Measurements from ENCODE around the gene CELSR2.

CELSR2 gene

DNA sequence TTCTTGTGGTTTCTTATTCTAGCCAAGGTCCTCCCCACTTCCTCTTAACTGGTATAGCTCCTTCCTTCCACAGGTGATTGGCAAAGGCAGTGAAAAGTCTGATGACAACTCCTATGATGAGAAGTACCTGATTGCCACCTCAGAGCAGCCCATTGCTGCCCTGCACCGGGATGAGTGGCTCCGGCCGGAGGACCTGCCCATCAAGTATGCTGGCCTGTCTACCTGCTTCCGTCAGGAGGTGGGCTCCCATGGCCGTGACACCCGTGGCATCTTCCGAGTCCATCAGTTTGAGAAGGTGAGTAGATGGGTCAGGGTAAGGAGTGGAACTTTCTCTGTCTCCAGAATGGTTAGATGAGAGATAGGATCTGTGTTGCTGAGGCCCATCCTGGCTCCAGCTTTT, 14.2 kb upstream of the CELSR2 start:
- TF ChIP-seq POLR2AphosphoS5 (IDR thresholded peaks at IDR 0.05; ENCODE audit: low read depth, low read length) (no peak), TAF1 (IDR thresholded peaks at IDR 0.05; ENCODE audit: borderline replicate concordance, low read depth, low read length) (no peak), POLR2A (IDR thresholded peaks at IDR 0.05; ENCODE audit: low read depth, low read length) (no peak)
- FAIRE-seq, result no peak
- DNase-seq (ENCODE audit: insufficient read length), result no peak

DNA sequence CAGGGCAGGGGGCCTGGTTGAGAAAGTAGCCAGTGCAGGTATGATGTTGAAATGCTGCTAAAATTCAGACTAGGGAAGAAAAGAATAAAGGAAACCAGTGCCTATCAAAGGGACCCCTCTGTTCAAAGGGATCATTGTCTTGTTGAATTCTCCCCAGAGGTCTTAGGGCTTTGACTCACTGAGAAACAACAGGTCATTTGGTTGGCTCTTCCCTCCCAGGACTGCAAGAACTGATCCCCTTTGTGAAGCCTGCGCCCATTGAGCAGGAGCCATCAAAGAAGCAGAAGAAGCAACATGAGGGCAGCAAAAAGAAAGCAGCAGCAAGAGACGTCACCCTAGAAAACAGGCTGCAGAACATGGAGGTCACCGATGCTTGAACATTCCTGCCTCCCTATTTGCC, 11.8 kb upstream of the CELSR2 start:
- DNase-seq (ENCODE audit: insufficient read length) (no peak), FAIRE-seq (no peak)
- no peak for TF ChIP-seq POLR2AphosphoS5 (IDR thresholded peaks at IDR 0.05; ENCODE audit: low read depth, low read length)
- TF ChIP-seq POLR2A (IDR thresholded peaks at IDR 0.05; ENCODE audit: low read depth, low read length), result no peak
- TF ChIP-seq TAF1 (IDR thresholded peaks at IDR 0.05; ENCODE audit: borderline replicate concordance, low read depth, low read length), result no peak

DNA sequence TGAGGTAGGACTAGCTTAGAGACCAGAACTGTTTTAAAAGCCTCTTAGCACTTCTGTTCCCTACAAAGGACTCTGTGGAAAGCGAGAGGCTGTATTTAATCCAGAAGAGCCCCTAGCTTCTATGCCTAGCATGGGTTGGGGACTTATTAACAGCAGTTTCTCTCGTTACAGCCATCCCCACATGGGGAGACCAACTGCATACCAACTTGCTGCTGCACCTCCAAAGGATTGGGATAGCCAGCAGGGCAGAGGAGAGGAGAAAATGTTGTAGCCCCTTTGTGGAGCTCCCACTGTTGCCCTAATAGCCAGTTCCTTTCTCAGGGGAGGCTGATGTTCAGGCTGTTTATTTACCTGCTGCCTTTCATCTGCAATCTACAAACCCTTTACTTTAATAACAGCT, 11.0 kb upstream of the CELSR2 start:
- DNase-seq (ENCODE audit: insufficient read length) (no peak), FAIRE-seq (no peak)
- TF ChIP-seq POLR2A (IDR thresholded peaks at IDR 0.05; ENCODE audit: low read depth, low read length) (no peak), POLR2AphosphoS5 (IDR thresholded peaks at IDR 0.05; ENCODE audit: low read depth, low read length) (no peak), TAF1 (IDR thresholded peaks at IDR 0.05; ENCODE audit: borderline replicate concordance, low read depth, low read length) (no peak)

DNA sequence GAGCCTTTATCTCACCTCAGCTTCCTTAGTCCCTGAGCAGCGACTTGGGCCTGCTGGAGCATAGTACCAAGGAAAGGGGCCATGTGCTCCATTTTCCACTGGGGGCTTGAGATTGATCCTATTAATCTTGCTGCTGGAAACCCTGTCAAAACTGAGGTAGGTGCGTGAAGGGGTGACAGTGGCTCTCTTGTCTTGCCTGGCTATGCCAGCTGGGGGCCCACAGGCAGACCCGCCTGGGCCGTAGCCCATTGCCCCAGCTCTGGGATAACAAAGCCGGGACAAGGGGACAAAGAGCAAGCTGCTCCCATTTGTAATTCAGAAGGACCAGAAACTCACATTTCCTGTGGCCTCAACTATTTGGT, 10.3 kb upstream of the CELSR2 start:
- FAIRE-seq, result no peak
- TF ChIP-seq TAF1 (IDR thresholded peaks at IDR 0.05; ENCODE audit: borderline replicate concordance, low read depth, low read length) (no peak), POLR2A (IDR thresholded peaks at IDR 0.05; ENCODE audit: low read depth, low read length) (no peak), POLR2AphosphoS5 (IDR thresholded peaks at IDR 0.05; ENCODE audit: low read depth, low read length) (no peak)

DNA sequence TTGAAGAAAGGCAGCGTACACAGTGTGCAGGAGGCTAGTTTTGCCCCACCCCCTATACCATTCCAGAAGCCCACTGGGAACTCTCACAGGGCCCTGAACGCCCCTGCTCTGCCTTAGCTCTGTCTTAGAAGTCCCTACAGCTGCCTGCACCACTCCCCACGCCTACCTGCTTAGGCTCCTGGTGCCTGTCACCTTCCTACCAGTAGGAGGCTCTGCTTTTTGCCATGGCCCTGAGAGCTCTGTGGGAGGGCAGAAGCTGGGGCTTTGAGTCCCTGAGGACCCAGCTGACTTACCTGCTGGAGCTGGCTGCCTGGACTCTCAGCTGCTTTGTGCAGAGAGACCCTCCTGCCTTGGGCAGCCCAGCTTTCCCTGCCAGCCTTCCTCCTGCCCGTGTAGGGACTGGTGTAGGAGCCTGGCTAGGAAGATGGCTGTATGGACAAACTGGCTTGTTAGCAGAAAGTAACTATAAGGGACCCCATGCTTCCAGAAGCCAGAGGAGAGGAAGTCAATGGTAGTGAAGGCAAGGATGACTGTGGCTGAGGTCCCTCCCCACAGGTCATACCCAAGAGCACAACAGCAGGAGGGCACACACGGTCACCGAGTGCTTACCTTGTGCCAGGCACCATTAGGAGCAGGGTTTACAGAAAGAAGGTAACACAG, 9.8 kb upstream of the CELSR2 start:
- TF ChIP-seq POLR2AphosphoS5 (IDR thresholded peaks at IDR 0.05; ENCODE audit: low read depth, low read length) (0 out of 2 replicates have a peak, but pooled peaks have one; percentile 27), POLR2A (IDR thresholded peaks at IDR 0.05; ENCODE audit: low read depth, low read length) (no peak)
- no peak for FAIRE-seq
- peak; percentile 21 for DNase-seq (ENCODE audit: insufficient read length)

More for the DNA sequence above, 10.3 kb upstream of the CELSR2 start:
- no peak for DNase-seq (ENCODE audit: insufficient read length)

DNA sequence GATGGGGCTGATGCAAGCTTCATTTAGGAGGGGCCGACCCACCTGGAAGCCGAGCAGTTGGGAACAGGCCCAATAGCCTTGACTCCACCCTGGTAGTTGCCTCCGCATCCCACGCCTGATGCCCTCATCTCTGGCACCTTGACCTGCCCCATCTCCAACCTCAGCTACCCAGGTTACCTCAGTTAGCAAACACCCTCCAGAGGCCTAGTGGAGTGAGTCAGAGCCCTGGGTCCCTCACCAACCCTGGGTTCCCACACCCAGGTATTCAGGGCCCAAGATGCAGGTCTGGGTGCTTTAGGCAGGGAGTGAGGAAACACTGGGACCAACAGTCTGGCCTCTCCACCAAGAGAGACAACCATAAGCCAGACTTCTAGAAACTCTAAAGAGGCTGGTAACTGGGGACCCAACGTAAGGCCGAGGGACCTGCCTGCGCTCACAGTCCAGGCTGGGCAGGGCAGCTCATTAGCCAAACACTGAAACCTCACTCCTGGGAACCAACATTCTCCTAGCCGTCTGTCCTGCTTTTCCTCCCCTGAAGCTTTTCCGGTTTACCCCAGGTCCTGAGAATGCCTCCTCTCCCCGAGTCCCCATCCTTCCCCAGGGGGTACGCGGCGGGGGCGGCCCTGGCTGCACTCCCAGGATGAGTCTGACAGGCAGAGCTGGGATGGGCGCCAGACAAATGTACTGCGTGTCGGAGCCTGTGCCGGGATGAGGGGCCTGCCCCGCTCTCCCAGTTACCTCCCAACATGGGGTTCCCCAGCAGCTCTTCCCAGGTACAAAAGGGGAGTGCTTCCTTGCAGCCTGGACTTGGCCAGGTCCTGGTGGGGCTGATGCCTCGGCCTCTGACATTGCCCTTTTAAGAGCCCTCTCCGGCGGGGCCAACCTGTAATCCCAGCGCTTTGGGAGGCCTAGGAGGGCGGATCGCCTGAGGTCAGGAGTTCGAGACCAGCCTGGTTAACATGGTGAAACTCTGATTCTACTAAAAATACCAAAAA, 8.9 kb upstream of the CELSR2 start:
- TF ChIP-seq POLR2AphosphoS5 (IDR thresholded peaks at IDR 0.05; ENCODE audit: low read depth, low read length) (no peak), TAF1 (IDR thresholded peaks at IDR 0.05; ENCODE audit: borderline replicate concordance, low read depth, low read length) (no peak)
- DNase-seq (ENCODE audit: insufficient read length) (peak; percentile 12), FAIRE-seq (no peak)

DNA sequence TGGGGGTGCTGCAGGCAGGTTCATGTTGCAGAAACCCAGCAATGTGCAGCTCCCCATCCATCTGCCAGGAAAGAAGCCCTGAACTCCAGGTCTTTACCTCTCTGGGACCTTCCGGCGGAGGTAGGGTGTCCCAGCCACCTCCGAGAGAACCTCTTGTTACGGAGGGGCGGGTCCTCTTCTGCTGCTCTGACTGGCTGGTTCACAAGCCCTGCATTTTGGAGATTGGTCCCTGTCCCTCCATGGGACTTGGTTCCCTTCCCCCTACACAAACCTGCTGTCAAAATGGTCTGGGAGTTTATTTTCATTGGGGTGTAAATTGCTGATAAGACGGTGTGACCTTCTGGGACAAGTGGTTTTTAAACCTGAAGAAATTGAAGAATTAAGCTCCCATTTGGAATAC, 8.0 kb upstream of the CELSR2 start:
- TF ChIP-seq TAF1 (IDR thresholded peaks at IDR 0.05; ENCODE audit: borderline replicate concordance, low read depth, low read length), result no peak
- no peak for TF ChIP-seq POLR2AphosphoS5 (IDR thresholded peaks at IDR 0.05; ENCODE audit: low read depth, low read length)
- TF ChIP-seq POLR2A (IDR thresholded peaks at IDR 0.05; ENCODE audit: low read depth, low read length), result no peak
- FAIRE-seq (no peak), DNase-seq (ENCODE audit: insufficient read length) (no peak)

DNA sequence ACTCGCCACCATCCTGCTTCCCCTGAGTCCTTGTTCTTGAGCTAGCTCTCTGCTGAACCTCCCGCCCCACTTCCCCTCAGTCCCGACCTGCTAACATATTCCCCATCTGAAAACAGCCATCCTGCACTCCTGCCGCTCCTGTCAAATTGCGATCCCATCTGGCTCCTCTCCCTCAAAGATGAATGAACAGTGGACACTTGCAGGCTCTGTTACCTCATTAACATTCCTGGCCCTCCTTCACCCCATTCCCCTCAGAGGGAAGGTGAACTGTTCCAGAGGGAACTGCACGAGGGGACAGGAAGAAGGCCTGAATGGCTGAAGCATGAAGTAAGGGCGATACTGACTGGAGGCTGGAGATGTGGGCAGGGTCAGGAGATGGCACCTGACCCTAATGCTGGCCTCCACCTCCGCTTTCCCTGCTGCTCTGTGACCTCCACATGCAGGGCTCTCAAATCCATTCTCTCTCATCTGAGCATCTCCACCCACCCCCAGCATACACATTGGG, 7.4 kb upstream of the CELSR2 start:
- TF ChIP-seq TAF1 (IDR thresholded peaks at IDR 0.05; ENCODE audit: borderline replicate concordance, low read depth, low read length) (no peak), POLR2A (IDR thresholded peaks at IDR 0.05; ENCODE audit: low read depth, low read length) (no peak), POLR2AphosphoS5 (IDR thresholded peaks at IDR 0.05; ENCODE audit: low read depth, low read length) (no peak)
- FAIRE-seq, result no peak

DNA sequence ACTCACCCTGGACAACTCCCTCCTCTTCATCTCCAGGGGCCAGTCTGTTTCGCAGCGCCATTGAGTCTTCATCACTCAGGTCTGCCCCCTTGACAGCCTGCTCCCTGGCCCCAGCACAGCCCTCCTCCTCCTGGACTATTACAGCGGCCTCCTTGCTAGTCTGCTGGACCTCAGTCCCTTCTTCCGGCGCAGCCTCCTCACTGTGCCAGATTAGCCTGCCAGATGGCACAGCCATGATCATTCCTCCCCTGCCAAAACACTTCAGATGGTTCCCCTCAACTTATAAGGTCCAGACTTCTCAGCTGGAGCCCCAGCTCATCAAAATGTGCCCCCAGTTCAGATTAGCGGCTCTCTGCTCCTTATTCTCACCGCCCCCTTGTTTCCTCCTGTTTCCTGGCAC, 7.0 kb upstream of the CELSR2 start:
- FAIRE-seq, result no peak
- no peak for TF ChIP-seq POLR2A (IDR thresholded peaks at IDR 0.05; ENCODE audit: low read depth, low read length)
- no peak for TF ChIP-seq TAF1 (IDR thresholded peaks at IDR 0.05; ENCODE audit: borderline replicate concordance, low read depth, low read length)
- no peak for TF ChIP-seq POLR2AphosphoS5 (IDR thresholded peaks at IDR 0.05; ENCODE audit: low read depth, low read length)
- no peak for DNase-seq (ENCODE audit: insufficient read length)

More for the DNA sequence above, 7.4 kb upstream of the CELSR2 start:
- DNase-seq (ENCODE audit: insufficient read length), result no peak

DNA sequence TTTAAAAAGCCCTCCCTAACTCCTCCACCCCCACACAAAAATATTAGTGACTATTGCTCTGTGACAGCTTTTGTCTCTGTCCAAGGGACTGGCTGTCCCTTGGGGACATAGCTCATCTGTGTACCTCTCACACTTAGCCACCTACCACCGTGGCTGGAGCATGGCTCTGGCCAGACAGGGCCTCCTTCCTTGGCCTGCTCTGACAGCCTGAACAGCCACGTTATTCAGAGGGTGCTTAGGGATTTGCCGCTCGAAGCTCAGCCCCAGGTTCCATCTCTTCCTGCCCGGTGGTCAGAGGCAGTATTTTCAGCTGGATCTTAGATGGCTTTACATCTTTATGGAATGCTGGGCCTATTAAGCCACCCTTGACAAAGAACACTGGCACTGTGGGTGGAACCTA, 6.1 kb upstream of the CELSR2 start:
- TF ChIP-seq POLR2A (IDR thresholded peaks at IDR 0.05; ENCODE audit: low read depth, low read length) (no peak), POLR2AphosphoS5 (IDR thresholded peaks at IDR 0.05; ENCODE audit: low read depth, low read length) (no peak), TAF1 (IDR thresholded peaks at IDR 0.05; ENCODE audit: borderline replicate concordance, low read depth, low read length) (no peak)
- FAIRE-seq, result no peak
- DNase-seq (ENCODE audit: insufficient read length), result no peak

DNA sequence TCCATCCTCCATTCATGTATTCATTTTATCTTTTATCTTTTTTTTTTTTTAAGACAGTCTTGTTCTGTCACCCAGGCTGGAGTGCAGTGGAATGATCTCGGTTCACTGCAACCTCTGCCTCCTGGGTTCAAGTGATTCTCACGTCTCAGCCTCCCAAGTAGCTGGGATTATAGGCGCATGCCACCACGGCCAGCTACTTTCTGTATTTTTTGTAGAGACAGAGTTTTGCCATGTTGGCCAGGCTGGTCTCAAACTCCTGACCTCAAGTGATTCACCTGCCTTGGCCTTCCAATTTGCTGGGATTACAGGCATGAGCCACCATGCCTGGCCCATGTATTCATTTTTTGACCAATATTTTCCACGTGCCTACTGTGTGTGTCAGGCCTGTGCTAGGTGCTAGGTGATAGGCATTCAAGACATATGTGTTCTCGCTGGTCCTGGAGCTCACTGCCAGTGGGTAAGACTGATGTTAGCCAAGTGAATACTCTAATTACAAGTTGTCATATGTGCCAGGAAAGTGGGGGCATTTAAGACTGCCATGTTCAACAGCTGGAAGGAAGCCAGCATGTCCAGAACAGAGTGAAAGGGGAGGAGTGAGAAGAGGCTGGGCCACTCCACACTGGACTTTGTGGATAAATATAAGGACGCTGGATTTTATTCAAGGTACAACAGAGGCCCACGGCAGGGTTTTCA, 5.3 kb upstream of the CELSR2 start:
- FAIRE-seq (no peak), DNase-seq (ENCODE audit: insufficient read length) (no peak)
- TF ChIP-seq POLR2AphosphoS5 (IDR thresholded peaks at IDR 0.05; ENCODE audit: low read depth, low read length), result no peak
- no peak for TF ChIP-seq POLR2A (IDR thresholded peaks at IDR 0.05; ENCODE audit: low read depth, low read length)
- no peak for TF ChIP-seq TAF1 (IDR thresholded peaks at IDR 0.05; ENCODE audit: borderline replicate concordance, low read depth, low read length)
